SK-N-SH treated with all-trans-retinoic acid at 6 μM for 48 hours (cell line): Measurements from ENCODE around the gene MAGED4.

ENCODE experiments used
- TCF4 ChIP-seq: fragments of 250-450 bp; sonication (Bioruptor Pico); IDR thresholded peaks from 2 replicates; pipeline ENCODE4 v1.8.0; 2021; ENCODE audit warnings: mild to moderate bottlenecking, moderate library complexity, borderline replicate concordance
- TSHZ2 ChIP-seq: fragments of 250-450 bp; sonication (Bioruptor Pico); IDR thresholded peaks from 2 replicates; pipeline ENCODE4 v1.5.0; 2020; ENCODE audit warnings: mild to moderate bottlenecking, moderate library complexity

DNA sequence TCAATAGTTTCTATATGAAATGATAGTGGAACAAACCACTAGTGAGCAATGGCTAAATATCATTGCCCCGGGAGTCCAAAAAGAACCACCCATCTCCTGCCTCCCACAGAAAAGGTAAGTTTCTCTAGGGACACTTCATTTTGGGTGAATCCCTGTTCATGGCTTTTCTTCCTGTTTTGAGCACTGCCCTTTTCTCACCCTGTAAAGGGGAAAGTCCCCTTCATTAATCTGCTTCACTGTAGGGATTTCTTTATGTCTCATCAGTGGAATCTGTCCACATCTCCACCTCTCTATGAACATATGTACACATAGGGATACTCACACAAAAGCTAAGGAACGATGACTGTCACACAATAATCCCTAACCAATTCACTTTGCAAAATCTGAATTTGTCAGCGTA, 28.6 kb downstream of the MAGED4 start:
- TF ChIP-seq TCF4, result no peak
- no peak for TF ChIP-seq TSHZ2 (CRISPR knock-in tag)
